A549 treated with CORT108297 at 1 μM for 4 hours (cell line): ENCODE results near the gene TSPAN15. TPM values are rescaled to one million over a fixed set of nuclear protein-coding genes. Genes with fewer than 3 reads are reported as not detected.

Experiments used
- total RNA-seq: library from RNA; stranded (reverse); fragments of 200-300 nt; extraction: Qiagen RNA extraction; gene quantifications from 5 replicates; pipeline ENCODE4 v1.2.3, GENCODE V29; 2022

Gene TSPAN15
- 81.5 to 113 TPM (median 107 TPM) in 5 replicates for total RNA-seq

DNA sequence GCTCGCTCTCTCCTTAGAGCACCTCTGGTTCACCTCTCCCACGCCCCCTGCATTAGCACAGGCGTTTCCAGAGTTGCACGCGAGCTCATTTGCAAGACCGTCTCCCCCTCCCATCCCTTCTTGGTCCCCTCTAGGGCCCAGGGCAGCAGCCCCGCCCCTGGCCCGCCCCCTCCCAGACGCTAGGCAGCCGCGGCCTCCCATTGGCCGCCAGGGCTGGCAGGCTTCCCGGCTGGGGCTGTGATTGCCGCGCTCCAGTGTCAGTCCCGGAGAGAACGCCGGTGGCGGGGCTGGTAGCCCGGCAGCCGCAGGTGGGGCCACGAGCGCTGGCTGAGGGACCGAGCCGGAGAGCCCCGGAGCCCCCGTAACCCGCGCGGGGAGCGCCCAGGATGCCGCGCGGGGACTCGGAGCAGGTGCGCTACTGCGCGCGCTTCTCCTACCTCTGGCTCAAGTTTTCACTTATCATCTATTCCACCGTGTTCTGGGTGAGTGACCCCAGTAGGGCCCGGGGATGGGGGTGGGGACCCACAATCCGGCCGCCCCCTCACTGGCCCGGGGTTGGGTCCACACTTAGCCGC lies at the start of gene TSPAN15:
Gene TSPAN15 (plus strand): TSS at position 257 of the 575 bp plus-strand sequence. CDS start 130 bp downstream, at position 387.

DNA sequence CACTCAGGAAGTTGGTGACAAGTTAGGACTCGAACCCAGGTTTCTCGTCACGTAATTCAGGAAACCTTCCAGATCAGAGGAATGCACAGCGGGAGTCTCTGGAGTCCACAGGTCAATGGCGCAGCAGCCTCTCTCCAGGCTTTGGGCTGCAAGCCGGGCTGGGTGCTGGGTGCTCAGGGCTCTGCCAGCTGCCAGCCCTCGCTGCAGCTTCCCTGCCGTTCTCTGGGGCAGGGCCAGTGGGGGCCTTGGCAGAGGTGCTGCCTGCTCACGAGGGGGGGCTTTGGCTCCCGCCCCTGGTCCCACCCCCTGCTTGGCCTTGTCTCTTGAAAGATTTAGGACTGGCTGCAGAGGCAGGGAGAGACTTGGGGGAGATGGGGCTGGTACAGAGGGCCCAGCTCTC lies 34.6 kb upstream of the TSPAN15 start, which contains the start of gene TACR2:
Gene TACR2 (minus strand): TSS at position 224 of the 400 bp plus-strand sequence. CDS start 595 bp downstream, outside the sequence.

Other genes with a start within 250 kb of the TSPAN15 start
- gene HKDC1, start 231.1 kb upstream of the TSPAN15 start, total RNA-seq: 12.8 to 19.1 TPM (median 15.2 TPM) in 5 replicates
- 32.6 to 42.3 TPM (median 39.7 TPM) in 5 replicates for gene HK1, start 173.0 kb upstream of the TSPAN15 start, total RNA-seq
- 0.10 to 0.33 TPM (median 0.19 TPM) in 4 of 5 replicates, not detected in the other for gene TACR2, start 34.5 kb upstream of the TSPAN15 start, total RNA-seq
- not detected in 5 replicates for gene NEUROG3, start 122.0 kb downstream of the TSPAN15 start, total RNA-seq
- gene FAM241B, start 178.8 kb downstream of the TSPAN15 start, total RNA-seq: 16.6 to 19.8 TPM (median 18.5 TPM) in 5 replicates